H1 (cell line): Measurements from ENCODE around the gene TRIM59. TPM values are rescaled to one million over a fixed set of nuclear protein-coding genes. Genes with fewer than 3 reads are reported as not detected.

Experiments used
- CBX5 ChIP-seq: fragments of 300-800, 300-1000 bp; sonication (generic); IDR thresholded peaks from 2 replicates; pipeline ENCODE4 v1.7.1; 2016; ENCODE audit warnings: antibody characterized with exemption, low read length, low read depth
- CBX8 ChIP-seq: fragments of 300-800, 300-1000 bp; sonication (generic); IDR thresholded peaks from 2 replicates; pipeline ENCODE4 v1.7.1; 2016; ENCODE audit warnings: low read depth, low read length, borderline replicate concordance
- POLR2A ChIP-seq, 2 experiments: IDR thresholded peaks; 1 replicate in 1 of 2; 2 replicates in 1 of 2; pipeline ENCODE4 v1.6.1; 2011; ENCODE audit warnings: low read depth in 2 of 2, low read length in 2 of 2, mild to moderate bottlenecking in 2 of 2; ENCODE audit errors: control extremely low read depth in 1 of 2
- SP2 ChIP-seq: IDR thresholded peaks from 2 replicates; pipeline ENCODE4 v1.6.1; 2012; ENCODE audit warnings: mild to moderate bottlenecking, low read length, inconsistent platforms
- SP4 ChIP-seq: IDR thresholded peaks from 2 replicates; pipeline ENCODE4 v1.6.1; 2012; ENCODE audit warnings: low read length, inconsistent platforms
- polyA plus RNA-seq, 7 experiments: library from polyadenylated mRNA; depleted of rRNA in 3 of 7; stranded (reverse) in 5 of 7; unstranded in 2 of 7; fragments of >200 nt in 5 of 7; fragments of 200-250 nt in 2 of 7; gene quantifications; 1 replicate in 5 of 7; 2 replicates in 1 of 7; 4 replicates in 1 of 7; pipeline versions ENCODE4 v1.2.1 to v1.2.3, GENCODE V29; 2011 to 2013; ENCODE audit warnings: missing spikeins in 2 of 7, mixed read lengths in 2 of 7
- total RNA-seq: library from RNA; stranded (reverse); fragmentation: NEBNext Ultra II Directional; extraction: Animal tissue kit (Norgen Biotek cat#: 25700); gene quantifications from 2 replicates; pipeline ENCODE4 v1.2.1, GENCODE V29; 2021

The TRIM59 gene
- total and polyA plus RNA-seq, 2 of the 8 experiments (the other 6 are each of a cell fraction or from before 2014, with no cell fraction given) = 11.6 to 53.4 TPM

GRCh38 chr3:160478338-160478737, 28.8 kb upstream of the TRIM59 start (continued):
- no peak for TF ChIP-seq SP4
- TF ChIP-seq CBX5 = no peak
- TF ChIP-seq SP2 = no peak
- TF ChIP-seq POLR2A (IDR thresholded peaks at IDR 0.05; ENCODE audit: control extremely low read depth in 1 of 2, low read depth in 2 of 2, low read length in 2 of 2) = no peak
- no peak for TF ChIP-seq CBX8
